ENCODE results near the gene SH3PXD2B.

- TF ChIP-seq, protein P1, sequence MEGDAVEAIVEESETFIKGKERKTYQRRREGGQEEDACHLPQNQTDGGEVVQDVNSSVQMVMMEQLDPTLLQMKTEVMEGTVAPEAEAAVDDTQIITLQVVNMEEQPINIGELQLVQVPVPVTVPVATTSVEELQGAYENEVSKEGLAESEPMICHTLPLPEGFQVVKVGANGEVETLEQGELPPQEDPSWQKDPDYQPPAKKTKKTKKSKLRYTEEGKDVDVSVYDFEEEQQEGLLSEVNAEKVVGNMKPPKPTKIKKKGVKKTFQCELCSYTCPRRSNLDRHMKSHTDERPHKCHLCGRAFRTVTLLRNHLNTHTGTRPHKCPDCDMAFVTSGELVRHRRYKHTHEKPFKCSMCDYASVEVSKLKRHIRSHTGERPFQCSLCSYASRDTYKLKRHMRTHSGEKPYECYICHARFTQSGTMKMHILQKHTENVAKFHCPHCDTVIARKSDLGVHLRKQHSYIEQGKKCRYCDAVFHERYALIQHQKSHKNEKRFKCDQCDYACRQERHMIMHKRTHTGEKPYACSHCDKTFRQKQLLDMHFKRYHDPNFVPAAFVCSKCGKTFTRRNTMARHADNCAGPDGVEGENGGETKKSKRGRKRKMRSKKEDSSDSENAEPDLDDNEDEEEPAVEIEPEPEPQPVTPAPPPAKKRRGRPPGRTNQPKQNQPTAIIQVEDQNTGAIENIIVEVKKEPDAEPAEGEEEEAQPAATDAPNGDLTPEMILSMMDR (IDR thresholded peaks at IDR 0.05; ENCODE audit: low read depth, low read length, poor library complexity, severe bottlenecking), result no peak
- no peak for TF ChIP-seq EZH2phosphoT487 (IDR thresholded peaks at IDR 0.05; ENCODE audit: borderline replicate concordance, low read length)
Observed at GRCh38 chr5:172350212-172351181, 103.8 kb downstream of the SH3PXD2B start.
